ENCODE measurements around the gene CDK10. TPM values are rescaled to one million over a fixed set of nuclear protein-coding genes. Genes with fewer than 3 reads are reported as not detected.
"Not testable (repeated sequence)": the region's sequence is repeated elsewhere in the genome, so short reads cannot be mapped to it uniquely, and the experiment has no call there.

Gene CDK10
- total RNA-seq, 1 donor from 2014 or later, result 40.5 TPM

DNA sequence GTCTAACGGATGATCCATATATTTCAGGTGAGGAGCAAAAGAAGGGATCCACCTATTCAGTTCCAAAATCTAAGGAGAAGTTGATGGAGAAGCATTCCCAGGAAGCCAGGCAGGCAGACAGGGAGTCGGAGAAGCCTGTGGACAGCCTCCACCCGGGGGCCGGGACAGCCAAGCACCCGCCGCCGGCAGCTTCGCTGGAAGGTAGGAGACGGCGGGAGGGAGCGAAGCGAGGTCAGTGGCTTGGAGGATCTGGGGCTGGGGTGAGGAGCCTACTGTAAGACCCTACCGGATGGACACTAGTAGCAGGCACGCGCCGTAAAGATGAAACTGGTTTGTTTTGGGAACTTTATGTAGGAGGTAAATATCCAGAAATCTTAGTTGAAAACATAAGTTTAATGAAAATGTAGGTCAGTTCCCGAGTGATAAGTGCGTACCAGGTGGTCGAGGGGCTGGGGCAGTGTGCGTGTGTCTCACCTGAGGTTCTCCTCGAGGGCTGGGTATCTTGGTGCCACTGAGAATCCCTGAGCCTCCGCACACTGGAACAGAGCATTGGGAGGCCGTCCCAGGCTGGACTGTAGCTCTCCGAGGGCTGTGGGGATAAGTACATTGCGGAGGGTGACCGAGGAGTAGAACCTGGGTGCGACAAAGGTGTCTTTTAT, 28.1 kb upstream of the CDK10 start:
- no peaks in the 10 kb centered on the region for H3K27me3 ChIP-seq (ENCODE audit: insufficient read depth, low read length)
- H2AFZ ChIP-seq (ENCODE audit: low read depth, low read length), result peak overlapping the region; percentile 78
- H3K36me3 Mint-ChIP-seq (ENCODE audit: low read depth, unreplicated experiment), result peaks cover 16% of the 10 kb centered on the region
- peak overlapping the region; percentile 86 for H3K4me2 ChIP-seq (ENCODE audit: low read length)
- DNase-seq (ENCODE audit: low read depth) (no peak), FAIRE-seq (no peak)
- TF ChIP-seq, protein P1, sequence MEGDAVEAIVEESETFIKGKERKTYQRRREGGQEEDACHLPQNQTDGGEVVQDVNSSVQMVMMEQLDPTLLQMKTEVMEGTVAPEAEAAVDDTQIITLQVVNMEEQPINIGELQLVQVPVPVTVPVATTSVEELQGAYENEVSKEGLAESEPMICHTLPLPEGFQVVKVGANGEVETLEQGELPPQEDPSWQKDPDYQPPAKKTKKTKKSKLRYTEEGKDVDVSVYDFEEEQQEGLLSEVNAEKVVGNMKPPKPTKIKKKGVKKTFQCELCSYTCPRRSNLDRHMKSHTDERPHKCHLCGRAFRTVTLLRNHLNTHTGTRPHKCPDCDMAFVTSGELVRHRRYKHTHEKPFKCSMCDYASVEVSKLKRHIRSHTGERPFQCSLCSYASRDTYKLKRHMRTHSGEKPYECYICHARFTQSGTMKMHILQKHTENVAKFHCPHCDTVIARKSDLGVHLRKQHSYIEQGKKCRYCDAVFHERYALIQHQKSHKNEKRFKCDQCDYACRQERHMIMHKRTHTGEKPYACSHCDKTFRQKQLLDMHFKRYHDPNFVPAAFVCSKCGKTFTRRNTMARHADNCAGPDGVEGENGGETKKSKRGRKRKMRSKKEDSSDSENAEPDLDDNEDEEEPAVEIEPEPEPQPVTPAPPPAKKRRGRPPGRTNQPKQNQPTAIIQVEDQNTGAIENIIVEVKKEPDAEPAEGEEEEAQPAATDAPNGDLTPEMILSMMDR (IDR thresholded peaks at IDR 0.05; ENCODE audit: insufficient read depth, low read depth, low read length), result no peak
- TF ChIP-seq EZH2 (IDR thresholded peaks at IDR 0.05; ENCODE audit: insufficient read depth, low read length), result no peak
- H3K79me2 ChIP-seq (ENCODE audit: insufficient read depth, low read length), result peaks cover 71% of the 10 kb centered on the region
- H3K4me3 ChIP-seq (ENCODE audit: insufficient read depth, low read depth, low read length), result peak overlapping the region; percentile 81
- peak overlapping the region; percentile 78 for H3K27ac Mint-ChIP-seq (ENCODE audit: unreplicated experiment)
- peak overlapping the region; percentile 92 for H3K4me3 Mint-ChIP-seq (ENCODE audit: unreplicated experiment)
- H3K27ac ChIP-seq (ENCODE audit: low read depth, low read length), result peak overlapping the region; percentile 72
- no peaks in the 10 kb centered on the region for H3K27me3 Mint-ChIP-seq (ENCODE audit: low read depth, unreplicated experiment)
- H3K9ac ChIP-seq (ENCODE audit: low read length), result peak overlapping the region; percentile 98
- H3K9me3 Mint-ChIP-seq (ENCODE audit: unreplicated experiment), result peaks cover 4% of the 10 kb centered on the region
- peaks cover 12% of the 10 kb centered on the region for H3K4me1 ChIP-seq (ENCODE audit: insufficient read depth, low read length)
- H3K4me1 Mint-ChIP-seq (ENCODE audit: low read depth, unreplicated experiment), result peaks cover 9% of the 10 kb centered on the region
- peaks cover 33% of the 10 kb centered on the region for H4K20me1 ChIP-seq (ENCODE audit: insufficient read depth, low read length)
- no peaks in the 10 kb centered on the region for H3K9me3 ChIP-seq (ENCODE audit: insufficient read depth, low read depth, low read length)
- H3K36me3 ChIP-seq (ENCODE audit: insufficient read depth, low read length), result peaks cover under 1% of the 10 kb centered on the region

DNA sequence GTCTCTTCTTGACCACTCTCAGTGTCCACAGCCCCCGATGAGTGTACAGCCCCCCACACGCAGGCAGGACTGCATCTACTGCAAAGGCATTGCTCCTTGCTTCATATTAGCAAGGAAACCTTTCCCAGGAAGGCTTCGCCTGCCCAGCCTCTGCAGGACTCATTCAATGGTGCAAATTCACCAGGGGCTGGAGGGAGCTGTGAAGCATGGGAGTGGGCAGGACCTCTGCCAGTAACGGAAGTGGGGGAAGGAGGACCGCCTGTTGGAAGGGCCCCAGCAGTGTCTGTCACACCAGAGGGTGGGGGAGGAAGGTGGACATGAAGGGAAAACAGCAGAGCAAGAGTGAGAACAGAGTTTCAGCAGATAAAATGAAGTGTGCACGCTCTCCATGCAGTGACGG, 26.3 kb upstream of the CDK10 start:
- H3K27ac Mint-ChIP-seq (ENCODE audit: unreplicated experiment), result no peak overlapping the region
- H3K79me2 ChIP-seq (ENCODE audit: insufficient read depth, low read length), result peaks cover 56% of the 10 kb centered on the region
- H3K36me3 Mint-ChIP-seq (ENCODE audit: low read depth, unreplicated experiment), result peaks cover 21% of the 10 kb centered on the region
- no peak overlapping the region for H3K27ac ChIP-seq (ENCODE audit: low read depth, low read length)
- H3K27me3 ChIP-seq (ENCODE audit: insufficient read depth, low read length), result no peaks in the 10 kb centered on the region
- H3K4me2 ChIP-seq (ENCODE audit: low read length), result no peak overlapping the region
- peaks cover 12% of the 10 kb centered on the region for H3K4me1 ChIP-seq (ENCODE audit: insufficient read depth, low read length)
- no peak for DNase-seq (ENCODE audit: low read depth)
- no peak overlapping the region for H3K9ac ChIP-seq (ENCODE audit: low read length)
- H3K36me3 ChIP-seq (ENCODE audit: insufficient read depth, low read length), result peaks cover 3% of the 10 kb centered on the region
- peak overlapping the region; percentile 42 for H3K4me3 Mint-ChIP-seq (ENCODE audit: unreplicated experiment)
- H3K4me3 ChIP-seq (ENCODE audit: insufficient read depth, low read depth, low read length), result no peak overlapping the region
- H3K9me3 Mint-ChIP-seq (ENCODE audit: unreplicated experiment), result peaks cover 7% of the 10 kb centered on the region
- no peak for FAIRE-seq
- H3K9me3 ChIP-seq (ENCODE audit: insufficient read depth, low read depth, low read length), result no peaks in the 10 kb centered on the region
- H2AFZ ChIP-seq (ENCODE audit: low read depth, low read length), result no peak overlapping the region
- peaks cover 21% of the 10 kb centered on the region for H4K20me1 ChIP-seq (ENCODE audit: insufficient read depth, low read length)
- peaks cover 9% of the 10 kb centered on the region for H3K4me1 Mint-ChIP-seq (ENCODE audit: low read depth, unreplicated experiment)
- H3K27me3 Mint-ChIP-seq (ENCODE audit: low read depth, unreplicated experiment), result no peaks in the 10 kb centered on the region
- TF ChIP-seq EZH2 (IDR thresholded peaks at IDR 0.05; ENCODE audit: insufficient read depth, low read length), result no peak
- TF ChIP-seq, protein P1 (IDR thresholded peaks at IDR 0.05; ENCODE audit: insufficient read depth, low read depth, low read length), result no peak

DNA sequence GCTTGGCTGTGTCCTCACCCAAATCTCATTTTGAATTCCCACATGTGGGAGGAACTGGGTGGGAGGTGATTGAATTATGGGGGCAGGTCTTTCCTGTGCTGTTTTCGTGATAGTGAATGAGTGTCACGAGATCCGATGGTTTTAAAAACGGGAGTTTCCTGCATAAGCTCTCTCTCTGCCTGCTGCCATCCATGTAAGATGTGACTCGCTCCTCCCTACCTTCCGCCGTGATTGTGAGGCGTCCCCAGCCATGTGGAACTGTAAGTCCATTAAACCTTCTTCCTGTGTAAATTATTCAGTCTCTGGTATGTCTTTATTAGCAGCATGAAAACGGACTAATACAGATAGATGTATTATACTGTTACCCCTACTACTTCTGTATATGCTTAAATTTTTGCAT, 25.3 kb upstream of the CDK10 start:
- no peak overlapping the region for H3K4me2 ChIP-seq (ENCODE audit: low read length)
- no peak overlapping the region for H2AFZ ChIP-seq (ENCODE audit: low read depth, low read length)
- H3K27ac Mint-ChIP-seq (ENCODE audit: unreplicated experiment), result no peak overlapping the region
- no peak overlapping the region for H3K27ac ChIP-seq (ENCODE audit: low read depth, low read length)
- H3K4me1 Mint-ChIP-seq (ENCODE audit: low read depth, unreplicated experiment), result peaks cover 9% of the 10 kb centered on the region
- H3K4me3 ChIP-seq (ENCODE audit: insufficient read depth, low read depth, low read length), result no peak overlapping the region
- no peak for DNase-seq (ENCODE audit: low read depth)
- H3K79me2 ChIP-seq (ENCODE audit: insufficient read depth, low read length), result peaks cover 46% of the 10 kb centered on the region
- no peaks in the 10 kb centered on the region for H3K27me3 Mint-ChIP-seq (ENCODE audit: low read depth, unreplicated experiment)
- TF ChIP-seq, protein P1 (IDR thresholded peaks at IDR 0.05; ENCODE audit: insufficient read depth, low read depth, low read length), result no peak
- no peak for TF ChIP-seq EZH2 (IDR thresholded peaks at IDR 0.05; ENCODE audit: insufficient read depth, low read length)
- no peak for FAIRE-seq
- H3K27me3 ChIP-seq (ENCODE audit: insufficient read depth, low read length), result no peaks in the 10 kb centered on the region
- H3K9me3 ChIP-seq (ENCODE audit: insufficient read depth, low read depth, low read length), result no peaks in the 10 kb centered on the region
- no peak overlapping the region for H3K4me3 Mint-ChIP-seq (ENCODE audit: unreplicated experiment)
- H4K20me1 ChIP-seq (ENCODE audit: insufficient read depth, low read length), result peaks cover 17% of the 10 kb centered on the region
- peaks cover 7% of the 10 kb centered on the region for H3K9me3 Mint-ChIP-seq (ENCODE audit: unreplicated experiment)
- H3K36me3 ChIP-seq (ENCODE audit: insufficient read depth, low read length), result peaks cover 3% of the 10 kb centered on the region
- H3K36me3 Mint-ChIP-seq (ENCODE audit: low read depth, unreplicated experiment), result peaks cover 24% of the 10 kb centered on the region
- H3K4me1 ChIP-seq (ENCODE audit: insufficient read depth, low read length), result peaks cover 12% of the 10 kb centered on the region
- H3K9ac ChIP-seq (ENCODE audit: low read length), result no peak overlapping the region

DNA sequence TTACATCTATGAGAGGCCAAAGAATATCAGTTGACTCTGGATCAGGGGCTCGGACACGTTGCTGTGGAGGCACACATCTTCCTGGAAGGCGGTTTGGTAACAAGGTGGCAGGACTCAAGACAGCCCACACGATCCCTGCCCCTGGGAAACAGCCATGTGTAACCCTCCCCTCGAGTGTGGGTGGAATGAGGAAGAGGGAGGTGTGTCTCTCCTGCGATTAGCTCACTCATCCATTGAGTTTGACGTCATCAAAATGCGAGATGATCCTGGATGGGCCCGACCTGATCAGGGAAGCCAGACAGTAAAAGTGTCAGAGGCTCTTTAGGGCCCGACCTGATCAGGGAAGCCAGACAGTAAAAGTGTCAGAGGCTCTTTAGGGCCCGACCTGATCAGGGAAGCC, 22.3 kb upstream of the CDK10 start:
- H3K9me3 Mint-ChIP-seq (ENCODE audit: unreplicated experiment); H3K9me3 ChIP-seq (ENCODE audit: insufficient read depth, low read depth, low read length); H3K27ac Mint-ChIP-seq (ENCODE audit: unreplicated experiment); H3K27ac ChIP-seq (ENCODE audit: low read depth, low read length); H3K4me3 Mint-ChIP-seq (ENCODE audit: unreplicated experiment); H3K4me2 ChIP-seq (ENCODE audit: low read length); H3K27me3 ChIP-seq (ENCODE audit: insufficient read depth, low read length); H3K4me1 Mint-ChIP-seq (ENCODE audit: low read depth, unreplicated experiment); H3K9ac ChIP-seq (ENCODE audit: low read length); H3K4me3 ChIP-seq (ENCODE audit: insufficient read depth, low read depth, low read length); H3K4me1 ChIP-seq (ENCODE audit: insufficient read depth, low read length); H2AFZ ChIP-seq (ENCODE audit: low read depth, low read length); DNase-seq (ENCODE audit: low read depth); H3K27me3 Mint-ChIP-seq (ENCODE audit: low read depth, unreplicated experiment); FAIRE-seq; H3K36me3 ChIP-seq (ENCODE audit: insufficient read depth, low read length): not testable (repeated sequence)
- peaks cover 11% of the 10 kb centered on the region for H4K20me1 ChIP-seq (ENCODE audit: insufficient read depth, low read length)
- H3K79me2 ChIP-seq (ENCODE audit: insufficient read depth, low read length), result peaks cover 17% of the 10 kb centered on the region
- peaks cover 36% of the 10 kb centered on the region for H3K36me3 Mint-ChIP-seq (ENCODE audit: low read depth, unreplicated experiment)
